SHP77 (cell line): ENCODE data around the gene GCC1.

ENCODE experiments used
- DNase-seq, 2 experiments: peaks; one replicate each; lab custom pipeline; 2025; lab: John Stamatoyannopoulos, UW

Gene GCC1

GRCh38 chr7:127536741-127537140 is 48.7 kb downstream of the GCC1 start:
- DNase-seq, result no peak

- DNase-seq, result no peak
Measured at GRCh38 chr7:127536394-127536691, 49.1 kb downstream of the GCC1 start.

- DNase-seq, result no peak
Measured at GRCh38 chr7:127535546-127536393, 49.6 kb downstream of the GCC1 start.

GRCh38 chr7:127534636-127535035 is 50.8 kb downstream of the GCC1 start:
- DNase-seq, result no peak

- DNase-seq, result no peak
Measured at GRCh38 chr7:127532736-127533135, 52.7 kb downstream of the GCC1 start.

GRCh38 chr7:127532151-127532550 is 53.2 kb downstream of the GCC1 start:
- no peak for DNase-seq
